GM21717 (cell line): ENCODE data around the gene ZNF576.
"Not testable (repeated sequence)": the region's sequence is repeated elsewhere in the genome, so short reads cannot be mapped to it uniquely, and the experiment has no call there.

Source experiments
- ATAC-seq: cut with Tn5 transposase; IDR thresholded peaks from one replicate; pipeline ENCODE4 v1.9.1; 2021; ENCODE audit warnings: mild to moderate bottlenecking, moderate library complexity; ENCODE audit not compliant: unreplicated experiment

Gene ZNF576

GRCh38 chr19:43595999-43596841, at the start of gene ZNF576, which contains the start of gene IRGQ:
Gene ZNF576 (plus strand): TSS chr19:43596595. CDS start chr19:43597109, 514 bp downstream.
Gene IRGQ (minus strand): TSS chr19:43596134. CDS start chr19:43595338, 796 bp downstream.
- peak; percentile 61 for ATAC-seq

GRCh38 chr19:43547926-43548325, 48.5 kb upstream of the ZNF576 start:
- ATAC-seq: not testable (repeated sequence)

GRCh38 chr19:43548706-43549105, 47.7 kb upstream of the ZNF576 start:
- no peak for ATAC-seq

- ATAC-seq: no peak
Observed at GRCh38 chr19:43551399-43552197, 44.8 kb upstream of the ZNF576 start.

GRCh38 chr19:43552198-43552450, 44.3 kb upstream of the ZNF576 start:
- no peak for ATAC-seq

GRCh38 chr19:43552616-43553015, 43.8 kb upstream of the ZNF576 start:
- no peak for ATAC-seq

- ATAC-seq: no peak
Observed at GRCh38 chr19:43553656-43554055, 42.7 kb upstream of the ZNF576 start.

- no peak for ATAC-seq
Observed at GRCh38 chr19:43554317-43554895, 42.0 kb upstream of the ZNF576 start.

GRCh38 chr19:43555185-43555770, 41.1 kb upstream of the ZNF576 start:
- no peak for ATAC-seq

GRCh38 chr19:43560687-43561086, 35.7 kb upstream of the ZNF576 start:
- ATAC-seq: no peak

- no peak for ATAC-seq
Observed at GRCh38 chr19:43561139-43561970, 35.0 kb upstream of the ZNF576 start.

- ATAC-seq: no peak
Observed at GRCh38 chr19:43562226-43562697, 34.1 kb upstream of the ZNF576 start.

GRCh38 chr19:43562698-43563241, 33.6 kb upstream of the ZNF576 start:
- peak; percentile 63 for ATAC-seq

GRCh38 chr19:43563816-43564457, 32.5 kb upstream of the ZNF576 start:
- ATAC-seq: no peak

- ATAC-seq: no peak
Observed at GRCh38 chr19:43564800-43565199, 31.6 kb upstream of the ZNF576 start.

- ATAC-seq: no peak
Observed at GRCh38 chr19:43569657-43570056, 26.7 kb upstream of the ZNF576 start.

GRCh38 chr19:43570174-43570791, 26.1 kb upstream of the ZNF576 start:
- ATAC-seq: no peak

- no peak for ATAC-seq
Observed at GRCh38 chr19:43572171-43572588, 24.2 kb upstream of the ZNF576 start.
